Fibroblast of pulmonary artery (primary cell): ENCODE results near the gene CIRBP.

ENCODE experiments used
- DNase-seq: peaks from one replicate; pipeline ENCODE4 v3.0.0-alpha.2; 2010; ENCODE audit warnings: low read depth
- H3K4me3 ChIP-seq: replicated peaks from 2 replicates; pipeline ENCODE4 v1.5.1; 2011; ENCODE audit warnings: low read depth, mild to moderate bottlenecking, control low read depth, low read length, moderate library complexity
- TF ChIP-seq, protein P1 (sequence below): IDR thresholded peaks from 2 replicates; pipeline ENCODE4 v1.5.1; 2011; ENCODE audit warnings: mild to moderate bottlenecking, control low read depth, low read length, inconsistent platforms; ENCODE audit errors: missing control alignments

The CIRBP gene

DNA sequence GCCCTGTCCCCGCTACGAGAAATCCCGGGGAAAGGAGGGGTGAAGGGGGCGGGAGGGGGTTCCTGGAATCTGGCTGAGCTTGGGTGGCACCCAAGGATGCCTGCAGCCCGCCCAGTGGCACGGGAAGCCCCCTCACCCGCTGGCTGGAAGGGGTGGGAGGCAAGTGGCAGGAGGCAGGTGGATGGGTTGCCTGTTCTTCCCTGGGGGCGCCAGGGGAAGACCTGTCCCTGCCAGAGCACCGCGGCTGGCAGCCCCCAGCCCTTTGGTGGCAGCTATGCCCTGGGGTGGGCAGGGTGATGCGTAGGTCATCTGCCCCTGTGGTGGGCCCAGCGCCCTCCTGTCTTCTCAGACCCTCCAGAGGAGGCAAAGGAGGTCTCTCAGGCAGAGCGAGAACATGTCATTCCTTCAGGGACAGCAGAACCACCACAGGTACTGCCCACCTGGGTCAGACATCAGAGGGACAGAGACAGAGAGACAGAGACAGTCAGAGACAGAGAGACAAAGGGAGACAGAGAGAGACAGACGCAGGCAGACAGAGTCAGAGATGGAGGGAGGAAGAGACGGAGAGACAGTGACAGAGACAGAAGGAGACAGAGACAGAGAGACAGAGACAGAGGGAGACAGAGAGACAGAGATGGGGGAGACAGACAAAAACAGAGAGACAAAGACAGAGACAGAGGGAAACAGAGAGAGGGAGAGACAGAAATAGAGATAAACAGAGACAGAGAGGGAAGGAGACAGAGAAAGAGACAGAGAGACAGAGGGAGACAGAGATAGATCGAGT is 53.3 kb downstream of the CIRBP start:
- no peak overlapping the region for H3K4me3 ChIP-seq
- DNase-seq: no peak
- TF ChIP-seq, protein P1, sequence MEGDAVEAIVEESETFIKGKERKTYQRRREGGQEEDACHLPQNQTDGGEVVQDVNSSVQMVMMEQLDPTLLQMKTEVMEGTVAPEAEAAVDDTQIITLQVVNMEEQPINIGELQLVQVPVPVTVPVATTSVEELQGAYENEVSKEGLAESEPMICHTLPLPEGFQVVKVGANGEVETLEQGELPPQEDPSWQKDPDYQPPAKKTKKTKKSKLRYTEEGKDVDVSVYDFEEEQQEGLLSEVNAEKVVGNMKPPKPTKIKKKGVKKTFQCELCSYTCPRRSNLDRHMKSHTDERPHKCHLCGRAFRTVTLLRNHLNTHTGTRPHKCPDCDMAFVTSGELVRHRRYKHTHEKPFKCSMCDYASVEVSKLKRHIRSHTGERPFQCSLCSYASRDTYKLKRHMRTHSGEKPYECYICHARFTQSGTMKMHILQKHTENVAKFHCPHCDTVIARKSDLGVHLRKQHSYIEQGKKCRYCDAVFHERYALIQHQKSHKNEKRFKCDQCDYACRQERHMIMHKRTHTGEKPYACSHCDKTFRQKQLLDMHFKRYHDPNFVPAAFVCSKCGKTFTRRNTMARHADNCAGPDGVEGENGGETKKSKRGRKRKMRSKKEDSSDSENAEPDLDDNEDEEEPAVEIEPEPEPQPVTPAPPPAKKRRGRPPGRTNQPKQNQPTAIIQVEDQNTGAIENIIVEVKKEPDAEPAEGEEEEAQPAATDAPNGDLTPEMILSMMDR: no peak

DNA sequence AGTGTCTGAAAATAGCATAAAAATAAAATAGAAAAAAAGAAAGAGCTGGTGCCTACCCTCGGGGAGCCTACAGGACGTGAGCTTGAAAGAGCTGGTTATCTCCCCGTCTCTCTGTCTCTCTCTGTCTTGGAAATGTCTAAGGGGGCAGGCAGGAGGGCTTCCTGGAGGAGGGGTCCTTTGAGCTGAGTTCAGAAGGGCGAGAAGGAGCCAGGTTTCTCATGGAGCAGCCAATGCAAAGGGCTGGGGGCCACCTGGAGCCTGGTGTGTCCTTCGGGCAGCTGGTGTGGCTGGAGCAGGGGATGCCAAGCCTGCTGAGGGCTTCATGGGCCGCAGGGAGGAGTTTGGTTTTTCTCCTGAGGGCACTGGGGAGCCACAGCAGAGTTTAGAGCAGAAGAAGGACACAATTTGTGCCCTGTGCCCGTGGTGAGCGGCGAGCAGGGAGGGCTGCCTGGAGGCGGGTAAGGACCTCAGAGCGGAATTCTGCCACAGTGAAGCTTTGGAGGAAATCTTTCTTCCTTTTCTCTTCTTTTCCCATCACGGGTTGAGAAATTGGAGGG is 55.2 kb downstream of the CIRBP start:
- no peak for DNase-seq
- H3K4me3 ChIP-seq: no peak overlapping the region
- TF ChIP-seq, protein P1: no peak
